NCI-H1436 treated with DMSO at 0.1 percent for 48 hours (cell line): ENCODE data around the gene ZMYM1.
"Not testable (repeated sequence)": the region's sequence is repeated elsewhere in the genome, so short reads cannot be mapped to it uniquely, and the experiment has no call there.

Source experiments
- DNase-seq: peaks from one replicate; lab custom pipeline; 2025; lab: John Stamatoyannopoulos, UW

The ZMYM1 gene

DNA sequence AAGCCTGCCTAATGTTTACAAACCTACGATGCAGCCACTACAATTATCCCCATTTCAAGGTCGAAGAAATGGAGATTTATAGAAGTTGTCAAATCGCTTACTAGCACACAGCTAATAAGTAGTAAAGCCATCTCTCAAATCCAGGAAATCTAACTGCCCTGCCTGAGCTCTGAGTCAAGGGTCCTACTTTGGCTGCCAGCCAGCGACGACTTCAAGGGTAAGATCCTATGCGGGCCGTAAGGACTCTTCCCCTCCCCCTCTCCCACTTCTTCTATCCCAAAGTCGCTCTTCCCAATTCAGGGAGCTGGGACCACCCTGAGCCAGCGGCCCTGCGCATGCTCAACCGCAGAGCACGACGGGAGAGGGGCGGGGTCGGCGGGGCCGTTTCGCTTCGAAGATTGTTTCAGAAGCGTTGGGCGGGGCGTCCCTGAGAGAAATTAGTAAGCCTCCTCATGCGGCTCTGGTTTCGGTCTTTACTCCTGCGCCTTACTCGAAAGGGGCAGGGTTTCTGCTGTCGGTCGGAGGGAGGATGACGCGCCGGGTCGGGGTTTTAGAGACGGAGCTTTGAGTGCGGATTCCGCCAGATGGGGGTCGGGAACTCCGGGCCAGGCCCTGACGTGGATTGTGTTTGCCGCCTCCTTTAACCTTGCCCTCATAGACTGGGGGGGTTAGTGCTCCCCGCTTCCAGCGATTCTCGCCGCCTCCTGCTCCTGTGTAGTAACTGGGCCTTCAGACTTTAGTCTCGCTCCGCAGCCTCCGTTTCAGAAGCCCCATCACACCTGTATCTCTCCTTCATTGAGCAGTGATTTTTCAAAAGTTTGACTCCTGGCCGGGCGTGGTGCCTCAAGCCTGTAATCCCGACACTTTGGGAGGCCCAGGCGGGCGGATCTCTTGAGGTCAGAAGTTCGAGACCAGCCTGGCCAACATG lies at the start of gene ZMYM1:
ZMYM1 (plus strand) TSS at position 383 of the 928 bp plus-strand sequence. CDS start 14,603 bp downstream, outside the sequence.
- peak; percentile 31 for DNase-seq

- DNase-seq = no peak
Measured at GRCh38 chr1:35029761-35030160, 49.4 kb upstream of the ZMYM1 start.

- DNase-seq = no peak
Measured at GRCh38 chr1:35030338-35030737, 48.8 kb upstream of the ZMYM1 start.

- DNase-seq = no peak
Measured at GRCh38 chr1:35030756-35031446, 48.3 kb upstream of the ZMYM1 start.

- no peak for DNase-seq
Measured at GRCh38 chr1:35032384-35032739, 46.8 kb upstream of the ZMYM1 start.

- no peak for DNase-seq
Measured at GRCh38 chr1:35033346-35033745, 45.8 kb upstream of the ZMYM1 start.

DNA sequence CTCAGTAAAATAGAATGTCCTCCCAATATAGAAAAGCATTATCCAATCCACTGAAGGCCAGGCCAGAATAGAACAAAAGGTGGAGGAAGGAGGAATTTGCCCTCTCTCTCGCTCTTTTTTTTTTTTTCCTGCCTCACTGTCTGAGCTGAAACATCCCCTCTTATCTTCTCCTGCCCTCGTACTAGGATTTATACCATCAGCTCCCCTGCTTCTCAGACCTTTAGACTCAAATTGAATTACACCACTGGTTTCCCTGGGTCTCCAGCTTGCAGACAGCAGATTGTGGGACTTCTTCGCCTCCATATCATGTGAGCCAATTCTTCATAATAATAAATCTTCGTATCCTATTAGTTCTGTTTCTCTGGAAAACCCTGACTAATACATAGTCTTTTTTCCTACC lies 42.6 kb upstream of the ZMYM1 start:
- no peak for DNase-seq

GRCh38 chr1:35037206-35037605 lies 42.0 kb upstream of the ZMYM1 start:
- no peak for DNase-seq

- DNase-seq = no peak
Measured at GRCh38 chr1:35038723-35039122, 40.5 kb upstream of the ZMYM1 start.

DNA sequence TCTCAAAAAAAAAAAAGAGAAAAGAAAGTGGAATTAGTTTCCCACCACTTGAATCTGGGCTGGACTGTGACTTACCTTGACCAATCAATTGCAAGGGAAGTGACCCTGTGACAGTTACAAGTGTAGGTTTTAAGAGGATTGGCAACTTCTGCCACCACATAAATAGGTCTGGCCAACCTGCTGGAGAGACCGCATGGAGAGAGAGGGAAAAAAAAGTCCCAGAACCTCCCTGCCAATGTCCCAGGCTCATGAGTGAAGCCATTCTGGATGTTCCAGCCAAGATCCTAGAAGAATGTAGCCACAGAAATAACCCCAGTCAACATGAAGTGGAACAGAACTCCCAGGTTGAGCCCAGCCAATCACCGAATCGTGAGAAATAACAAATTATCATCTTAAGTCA lies 35.7 kb upstream of the ZMYM1 start:
- DNase-seq = no peak

- no peak for DNase-seq
Measured at GRCh38 chr1:35044431-35044830, 34.8 kb upstream of the ZMYM1 start.

- no peak for DNase-seq
Measured at GRCh38 chr1:35046730-35047129, 32.5 kb upstream of the ZMYM1 start.

DNA sequence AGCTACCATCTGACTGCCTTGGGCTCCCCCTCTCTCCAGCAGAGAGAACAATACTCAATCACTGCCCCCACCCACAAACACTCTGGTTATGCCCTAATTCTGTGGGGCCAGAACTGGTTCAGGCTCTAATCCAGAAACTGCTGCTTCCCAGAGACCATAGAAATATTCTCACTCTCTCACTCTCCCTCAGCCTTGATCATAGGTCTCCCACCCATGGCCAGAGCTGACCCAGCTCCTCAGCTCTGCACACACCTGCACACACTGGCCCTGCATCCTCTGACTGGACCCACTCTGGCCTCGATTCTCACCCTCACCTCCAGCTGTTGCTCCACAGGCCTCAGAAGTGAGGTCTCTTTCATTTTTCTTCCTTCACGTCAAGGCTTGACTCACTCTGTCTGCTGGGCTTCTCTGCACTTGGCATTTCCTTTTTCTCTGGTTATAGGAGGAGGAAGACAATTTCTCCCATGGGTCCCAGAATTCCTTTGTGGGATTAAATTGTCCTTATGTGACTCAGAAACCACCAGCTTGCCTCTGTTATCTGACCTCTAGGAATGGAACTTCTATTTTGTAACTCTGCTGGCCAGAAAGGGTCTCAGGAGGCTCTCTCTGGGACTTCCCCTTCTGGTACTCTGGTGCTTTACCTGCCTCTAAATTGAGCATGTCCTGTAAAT lies 31.9 kb upstream of the ZMYM1 start:
- no peak for DNase-seq

DNA sequence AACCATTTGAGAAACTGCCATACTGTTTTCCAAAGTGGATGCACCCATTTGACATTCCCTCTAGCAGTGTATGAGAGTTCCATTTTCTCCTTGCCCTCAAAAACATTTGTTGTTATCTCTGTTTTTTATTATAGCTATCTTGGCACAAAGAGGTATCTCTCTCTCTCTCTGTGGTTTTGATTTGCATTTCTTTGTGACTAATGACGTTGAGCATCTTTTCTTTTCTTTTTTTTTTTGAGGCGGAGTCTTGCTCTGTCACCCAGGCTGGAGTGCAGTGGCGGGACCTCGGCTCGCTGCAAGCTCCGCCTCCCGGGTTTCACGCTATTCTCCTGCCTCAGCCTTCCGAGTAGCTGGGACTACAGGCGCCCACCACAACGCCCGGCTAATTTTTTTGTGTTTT lies 30.1 kb upstream of the ZMYM1 start:
- no peak for DNase-seq

GRCh38 chr1:35053433-35053832 lies 25.8 kb upstream of the ZMYM1 start:
- no peak for DNase-seq

GRCh38 chr1:35054282-35054681 lies 24.9 kb upstream of the ZMYM1 start:
- not testable (repeated sequence) for DNase-seq

- DNase-seq = not testable (repeated sequence)
Measured at GRCh38 chr1:35058321-35058720, 20.9 kb upstream of the ZMYM1 start.

- no peak for DNase-seq
Measured at GRCh38 chr1:35058988-35059387, 20.2 kb upstream of the ZMYM1 start.

DNA sequence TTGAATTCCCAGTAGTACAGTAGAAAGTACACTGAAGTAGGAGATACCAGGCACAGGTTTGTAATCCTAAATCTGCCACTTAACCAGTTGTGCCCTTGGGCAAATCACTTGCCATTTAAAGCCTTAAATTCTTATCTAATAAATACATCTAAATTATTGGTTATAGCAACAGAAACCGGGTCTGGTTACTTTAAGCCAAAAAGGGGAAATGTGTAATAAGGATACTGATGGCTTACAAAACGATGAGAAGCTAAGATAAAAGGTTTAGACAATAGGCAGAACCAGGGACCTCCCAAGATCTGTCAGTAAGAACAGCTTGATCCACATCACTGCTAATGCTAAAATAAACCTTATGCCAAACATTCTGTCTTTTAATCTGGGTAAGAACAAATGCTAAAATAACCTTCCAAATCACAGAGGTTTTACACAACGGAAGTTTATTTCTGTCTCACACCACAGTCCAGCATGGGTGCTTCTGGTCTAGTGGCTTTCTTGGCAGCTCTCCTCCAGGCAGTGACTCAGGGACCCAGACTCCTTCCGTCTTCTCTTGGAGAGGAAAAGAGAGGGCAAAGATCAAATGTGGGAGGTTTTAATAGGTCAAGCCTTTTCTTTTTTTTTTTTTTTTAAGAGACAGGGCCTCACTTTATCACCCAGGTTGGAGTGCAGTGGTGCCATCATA lies 16.5 kb upstream of the ZMYM1 start:
- DNase-seq = no peak

DNA sequence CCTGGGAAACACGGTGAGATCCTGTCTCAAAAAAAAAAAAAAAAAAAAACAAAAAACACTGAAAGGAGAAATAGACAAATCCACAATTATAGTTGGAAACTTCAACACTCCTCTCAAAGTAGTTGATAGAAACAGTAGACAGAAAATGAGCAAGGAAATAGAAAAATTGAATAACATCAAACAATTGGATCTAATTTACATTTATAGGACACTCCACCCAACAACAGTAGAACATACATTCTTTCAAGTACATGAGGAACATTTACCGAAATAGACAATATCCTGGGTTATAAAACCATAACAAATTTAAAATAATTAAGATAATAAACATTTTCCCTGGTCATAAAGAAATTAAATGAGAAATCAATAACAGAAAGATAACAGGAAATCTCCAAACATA lies 14.9 kb upstream of the ZMYM1 start:
- DNase-seq = no peak

DNA sequence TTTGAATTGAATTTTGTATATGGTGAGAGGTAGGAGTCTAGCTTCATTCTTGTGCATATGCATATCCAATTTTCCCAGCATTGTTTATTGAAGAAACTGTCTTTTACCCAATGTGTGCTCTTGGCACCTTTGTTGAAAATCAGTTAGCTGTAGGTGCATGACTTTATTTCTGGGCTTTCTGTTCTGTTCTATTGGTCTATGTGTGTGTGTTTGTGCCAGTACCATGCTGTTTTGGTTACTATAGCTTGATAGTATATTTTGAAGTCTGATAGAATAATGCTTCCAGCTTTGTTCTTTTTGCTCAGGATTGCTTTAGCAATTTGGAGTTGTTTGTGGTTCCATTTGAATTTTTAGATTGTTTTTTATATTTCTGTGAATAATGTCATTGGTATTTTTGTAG lies 9.4 kb upstream of the ZMYM1 start:
- no peak for DNase-seq

DNA sequence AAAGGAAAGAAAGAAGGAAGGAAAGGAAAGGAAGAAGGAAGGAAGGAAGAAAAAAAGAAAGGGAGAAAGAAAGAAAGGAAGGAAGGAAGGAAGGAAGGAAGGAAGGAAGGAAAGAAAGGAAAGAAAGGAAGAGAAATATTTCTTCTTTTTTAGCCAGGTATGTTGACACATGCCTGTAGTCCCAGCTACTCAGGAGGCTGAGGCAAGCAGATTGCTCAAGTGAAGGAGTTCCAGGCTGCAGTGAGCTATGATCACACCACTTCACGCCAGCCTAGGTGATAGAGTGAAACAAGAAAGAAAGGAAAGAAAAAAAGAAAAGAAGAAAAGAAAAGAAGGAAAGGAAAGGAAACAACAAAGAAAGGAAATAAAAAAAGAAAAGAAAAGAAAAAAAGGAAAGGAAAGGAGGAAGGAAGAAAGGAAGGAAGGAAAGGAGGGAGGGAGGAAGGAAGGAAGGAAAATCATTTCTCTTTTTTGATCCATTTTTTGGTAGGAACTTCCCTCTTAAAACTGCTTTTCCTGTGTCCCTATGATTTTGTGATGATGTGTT lies 5.8 kb upstream of the ZMYM1 start:
- DNase-seq = no peak
